ENCODE data around the gene GRK5.

DNA sequence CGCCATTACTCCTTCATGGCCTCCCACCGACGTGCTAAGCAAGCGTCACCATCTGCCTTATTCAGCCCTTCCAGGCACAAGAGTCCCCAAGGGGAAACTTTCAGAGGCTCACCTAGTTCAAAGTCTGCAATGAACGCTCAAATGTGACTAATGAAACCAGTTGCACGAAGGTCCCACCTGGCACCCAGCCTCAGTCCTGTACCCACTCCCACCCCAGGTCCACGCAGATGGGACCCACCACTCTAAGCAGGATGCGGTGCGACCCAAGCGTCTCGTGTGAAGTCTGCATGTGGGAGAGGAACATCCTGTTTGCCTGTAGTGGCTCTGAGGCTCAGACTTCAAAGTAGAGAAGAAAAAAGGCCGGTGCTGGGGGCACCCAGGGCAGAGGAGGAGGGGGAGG is 294.8 kb downstream of the GRK5 start:
- TF ChIP-seq, protein P1, sequence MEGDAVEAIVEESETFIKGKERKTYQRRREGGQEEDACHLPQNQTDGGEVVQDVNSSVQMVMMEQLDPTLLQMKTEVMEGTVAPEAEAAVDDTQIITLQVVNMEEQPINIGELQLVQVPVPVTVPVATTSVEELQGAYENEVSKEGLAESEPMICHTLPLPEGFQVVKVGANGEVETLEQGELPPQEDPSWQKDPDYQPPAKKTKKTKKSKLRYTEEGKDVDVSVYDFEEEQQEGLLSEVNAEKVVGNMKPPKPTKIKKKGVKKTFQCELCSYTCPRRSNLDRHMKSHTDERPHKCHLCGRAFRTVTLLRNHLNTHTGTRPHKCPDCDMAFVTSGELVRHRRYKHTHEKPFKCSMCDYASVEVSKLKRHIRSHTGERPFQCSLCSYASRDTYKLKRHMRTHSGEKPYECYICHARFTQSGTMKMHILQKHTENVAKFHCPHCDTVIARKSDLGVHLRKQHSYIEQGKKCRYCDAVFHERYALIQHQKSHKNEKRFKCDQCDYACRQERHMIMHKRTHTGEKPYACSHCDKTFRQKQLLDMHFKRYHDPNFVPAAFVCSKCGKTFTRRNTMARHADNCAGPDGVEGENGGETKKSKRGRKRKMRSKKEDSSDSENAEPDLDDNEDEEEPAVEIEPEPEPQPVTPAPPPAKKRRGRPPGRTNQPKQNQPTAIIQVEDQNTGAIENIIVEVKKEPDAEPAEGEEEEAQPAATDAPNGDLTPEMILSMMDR (IDR thresholded peaks at IDR 0.05), result no peak
- TF ChIP-seq, protein P2, sequence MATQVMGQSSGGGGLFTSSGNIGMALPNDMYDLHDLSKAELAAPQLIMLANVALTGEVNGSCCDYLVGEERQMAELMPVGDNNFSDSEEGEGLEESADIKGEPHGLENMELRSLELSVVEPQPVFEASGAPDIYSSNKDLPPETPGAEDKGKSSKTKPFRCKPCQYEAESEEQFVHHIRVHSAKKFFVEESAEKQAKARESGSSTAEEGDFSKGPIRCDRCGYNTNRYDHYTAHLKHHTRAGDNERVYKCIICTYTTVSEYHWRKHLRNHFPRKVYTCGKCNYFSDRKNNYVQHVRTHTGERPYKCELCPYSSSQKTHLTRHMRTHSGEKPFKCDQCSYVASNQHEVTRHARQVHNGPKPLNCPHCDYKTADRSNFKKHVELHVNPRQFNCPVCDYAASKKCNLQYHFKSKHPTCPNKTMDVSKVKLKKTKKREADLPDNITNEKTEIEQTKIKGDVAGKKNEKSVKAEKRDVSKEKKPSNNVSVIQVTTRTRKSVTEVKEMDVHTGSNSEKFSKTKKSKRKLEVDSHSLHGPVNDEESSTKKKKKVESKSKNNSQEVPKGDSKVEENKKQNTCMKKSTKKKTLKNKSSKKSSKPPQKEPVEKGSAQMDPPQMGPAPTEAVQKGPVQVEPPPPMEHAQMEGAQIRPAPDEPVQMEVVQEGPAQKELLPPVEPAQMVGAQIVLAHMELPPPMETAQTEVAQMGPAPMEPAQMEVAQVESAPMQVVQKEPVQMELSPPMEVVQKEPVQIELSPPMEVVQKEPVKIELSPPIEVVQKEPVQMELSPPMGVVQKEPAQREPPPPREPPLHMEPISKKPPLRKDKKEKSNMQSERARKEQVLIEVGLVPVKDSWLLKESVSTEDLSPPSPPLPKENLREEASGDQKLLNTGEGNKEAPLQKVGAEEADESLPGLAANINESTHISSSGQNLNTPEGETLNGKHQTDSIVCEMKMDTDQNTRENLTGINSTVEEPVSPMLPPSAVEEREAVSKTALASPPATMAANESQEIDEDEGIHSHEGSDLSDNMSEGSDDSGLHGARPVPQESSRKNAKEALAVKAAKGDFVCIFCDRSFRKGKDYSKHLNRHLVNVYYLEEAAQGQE (IDR thresholded peaks at IDR 0.05; ENCODE audit: insufficient read depth in 1 of 2, low read depth in 2 of 2, low read length in 1 of 2), result no peak
- TF ChIP-seq POLR2AphosphoS5 (IDR thresholded peaks at IDR 0.05; ENCODE audit: low read depth, low read length) (no peak), SIN3A (IDR thresholded peaks at IDR 0.05; ENCODE audit: borderline replicate concordance, insufficient read depth, low read depth, low read length) (no peak)

Measured in Panc1 (cell line).